Measurements from ENCODE around the gene PHLDA1. TPM values are rescaled to one million over a fixed set of nuclear protein-coding genes. Genes with fewer than 3 reads are reported as not detected.

PHLDA1 gene
- total RNA-seq, 1 experiment from 2014 or later, result 159 TPM

DNA sequence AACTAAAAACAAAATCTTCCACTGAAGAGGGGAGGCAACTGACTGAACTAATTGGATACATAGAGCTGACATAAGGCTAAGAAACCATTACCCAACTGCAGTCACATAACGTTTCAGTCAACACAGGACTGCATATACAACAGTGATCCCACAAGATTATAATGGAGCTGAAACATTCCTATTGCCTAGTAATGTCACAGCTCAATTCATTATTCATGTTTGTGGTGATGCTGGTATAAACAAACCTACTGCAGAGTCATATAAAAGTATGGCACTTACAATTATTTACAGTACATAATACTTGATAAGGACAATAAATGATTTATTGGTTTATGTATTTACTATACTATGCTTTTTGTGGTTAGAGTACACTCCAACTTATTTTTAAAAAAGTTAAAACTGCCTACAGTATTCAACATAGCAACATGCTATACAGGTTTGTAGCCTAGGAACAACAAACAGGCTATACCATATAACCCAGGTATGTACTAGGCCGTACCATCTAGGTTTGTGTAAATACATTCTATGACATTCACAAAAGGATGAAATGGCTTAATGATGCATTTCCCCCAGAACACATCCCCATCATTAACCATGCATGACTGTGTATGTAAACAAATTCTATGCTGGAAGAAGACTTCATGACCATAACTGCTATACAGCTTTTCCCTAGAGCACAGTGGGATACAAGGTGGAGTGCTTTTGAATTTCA, 48.6 kb upstream of the PHLDA1 start:
- no peak overlapping the region for H3K4me3 ChIP-seq (ENCODE audit: low read depth in 2 of 2, low read length in 2 of 2)
- no peak overlapping the region for H3K27ac ChIP-seq (ENCODE audit: low read length)
- H3K36me3 ChIP-seq (ENCODE audit: control insufficient read depth, insufficient read depth, low read length), result peaks cover 12% of the 10 kb centered on the region; the same call in 1 of the 2 replicates
- intact Hi-C loops (cut with micrococcal nuclease; ENCODE audit: unreplicated experiment), result loop anchor here (5.0 to 10.0 kb wide), 3 partner anchors 75 to 375 kb away; partner anchors contain the start of gene BBS10
- DNase-seq (ENCODE audit: low read depth, low spot score) (no peak), ATAC-seq (no peak)
- in situ Hi-C loops (cut with HindIII; ENCODE audit: low pct_unique_long_range_greater_than_20kb, low sequenced_read_pairs), result no loop called here
- POLR2A ChIA-PET, result interaction anchor here (0.9 kb wide), 1 partner anchor 49 kb away, joined by 3 read pairs; the partner anchor contains the start of gene PHLDA1
- CTCF ChIA-PET, result no interaction called here
- H3K27me3 ChIP-seq (ENCODE audit: control insufficient read depth, insufficient read depth, low read length), result no peaks in the 10 kb centered on the region
- H3K9me3 ChIP-seq (ENCODE audit: control insufficient read depth, insufficient read depth, low read depth, low read length), result no peaks in the 10 kb centered on the region
- TF ChIP-seq POLR2AphosphoS5 (IDR thresholded peaks at IDR 0.05; ENCODE audit: low read depth, low read length), result peak; percentile 29; the same call in 1 of the 2 replicates
- TF ChIP-seq, protein P1, sequence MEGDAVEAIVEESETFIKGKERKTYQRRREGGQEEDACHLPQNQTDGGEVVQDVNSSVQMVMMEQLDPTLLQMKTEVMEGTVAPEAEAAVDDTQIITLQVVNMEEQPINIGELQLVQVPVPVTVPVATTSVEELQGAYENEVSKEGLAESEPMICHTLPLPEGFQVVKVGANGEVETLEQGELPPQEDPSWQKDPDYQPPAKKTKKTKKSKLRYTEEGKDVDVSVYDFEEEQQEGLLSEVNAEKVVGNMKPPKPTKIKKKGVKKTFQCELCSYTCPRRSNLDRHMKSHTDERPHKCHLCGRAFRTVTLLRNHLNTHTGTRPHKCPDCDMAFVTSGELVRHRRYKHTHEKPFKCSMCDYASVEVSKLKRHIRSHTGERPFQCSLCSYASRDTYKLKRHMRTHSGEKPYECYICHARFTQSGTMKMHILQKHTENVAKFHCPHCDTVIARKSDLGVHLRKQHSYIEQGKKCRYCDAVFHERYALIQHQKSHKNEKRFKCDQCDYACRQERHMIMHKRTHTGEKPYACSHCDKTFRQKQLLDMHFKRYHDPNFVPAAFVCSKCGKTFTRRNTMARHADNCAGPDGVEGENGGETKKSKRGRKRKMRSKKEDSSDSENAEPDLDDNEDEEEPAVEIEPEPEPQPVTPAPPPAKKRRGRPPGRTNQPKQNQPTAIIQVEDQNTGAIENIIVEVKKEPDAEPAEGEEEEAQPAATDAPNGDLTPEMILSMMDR (IDR thresholded peaks at IDR 0.05), result no peak
- TF ChIP-seq, protein P2, sequence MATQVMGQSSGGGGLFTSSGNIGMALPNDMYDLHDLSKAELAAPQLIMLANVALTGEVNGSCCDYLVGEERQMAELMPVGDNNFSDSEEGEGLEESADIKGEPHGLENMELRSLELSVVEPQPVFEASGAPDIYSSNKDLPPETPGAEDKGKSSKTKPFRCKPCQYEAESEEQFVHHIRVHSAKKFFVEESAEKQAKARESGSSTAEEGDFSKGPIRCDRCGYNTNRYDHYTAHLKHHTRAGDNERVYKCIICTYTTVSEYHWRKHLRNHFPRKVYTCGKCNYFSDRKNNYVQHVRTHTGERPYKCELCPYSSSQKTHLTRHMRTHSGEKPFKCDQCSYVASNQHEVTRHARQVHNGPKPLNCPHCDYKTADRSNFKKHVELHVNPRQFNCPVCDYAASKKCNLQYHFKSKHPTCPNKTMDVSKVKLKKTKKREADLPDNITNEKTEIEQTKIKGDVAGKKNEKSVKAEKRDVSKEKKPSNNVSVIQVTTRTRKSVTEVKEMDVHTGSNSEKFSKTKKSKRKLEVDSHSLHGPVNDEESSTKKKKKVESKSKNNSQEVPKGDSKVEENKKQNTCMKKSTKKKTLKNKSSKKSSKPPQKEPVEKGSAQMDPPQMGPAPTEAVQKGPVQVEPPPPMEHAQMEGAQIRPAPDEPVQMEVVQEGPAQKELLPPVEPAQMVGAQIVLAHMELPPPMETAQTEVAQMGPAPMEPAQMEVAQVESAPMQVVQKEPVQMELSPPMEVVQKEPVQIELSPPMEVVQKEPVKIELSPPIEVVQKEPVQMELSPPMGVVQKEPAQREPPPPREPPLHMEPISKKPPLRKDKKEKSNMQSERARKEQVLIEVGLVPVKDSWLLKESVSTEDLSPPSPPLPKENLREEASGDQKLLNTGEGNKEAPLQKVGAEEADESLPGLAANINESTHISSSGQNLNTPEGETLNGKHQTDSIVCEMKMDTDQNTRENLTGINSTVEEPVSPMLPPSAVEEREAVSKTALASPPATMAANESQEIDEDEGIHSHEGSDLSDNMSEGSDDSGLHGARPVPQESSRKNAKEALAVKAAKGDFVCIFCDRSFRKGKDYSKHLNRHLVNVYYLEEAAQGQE (IDR thresholded peaks at IDR 0.05; ENCODE audit: insufficient read depth in 1 of 2, low read depth in 2 of 2, low read length in 1 of 2), result no peak
- BruUV-seq (replicated peaks), result no TSS peak
- peaks cover 22% of the 10 kb centered on the region for H3K4me1 ChIP-seq (ENCODE audit: control insufficient read depth, insufficient read depth, low read length)

DNA sequence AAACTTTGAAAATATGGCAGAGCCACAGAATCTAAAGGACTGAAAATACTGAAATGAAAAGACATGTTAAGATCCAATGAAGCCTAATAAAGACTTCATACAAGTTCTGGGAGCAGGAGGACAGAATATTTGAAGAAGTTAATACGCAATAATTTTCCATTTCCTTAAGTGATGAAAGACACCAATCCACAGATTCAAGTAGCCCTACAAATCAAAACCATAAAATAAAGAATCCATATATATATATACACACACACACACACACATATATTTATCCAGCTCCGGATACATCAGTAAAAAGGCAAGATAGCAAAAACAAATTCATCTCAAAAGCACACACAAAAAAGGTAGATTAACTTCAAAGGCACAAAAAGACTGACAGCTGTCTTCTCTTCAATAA, 47.2 kb upstream of the PHLDA1 start:
- in situ Hi-C loops (cut with HindIII; ENCODE audit: low pct_unique_long_range_greater_than_20kb, low sequenced_read_pairs), result no loop called here
- CTCF ChIA-PET, result no interaction called here

More for the DNA sequence above, 47.2 kb upstream of the PHLDA1 start:
- POLR2A ChIA-PET, result interaction anchor here (0.6 kb wide), 1 partner anchor 9 kb away, joined by 5 read pairs; no protein-coding TSS in a partner anchor
- Histone ChIP-seq H3K4me3 (ENCODE audit: low read depth in 2 of 2, low read length in 2 of 2) (no peak overlapping the region), H3K4me1 (ENCODE audit: control insufficient read depth, insufficient read depth, low read length) (peaks cover 21% of the 10 kb centered on the region), H3K9me3 (ENCODE audit: control insufficient read depth, insufficient read depth, low read depth, low read length) (no peaks in the 10 kb centered on the region), H3K27ac (ENCODE audit: low read length) (no peak overlapping the region), H3K36me3 (ENCODE audit: control insufficient read depth, insufficient read depth, low read length) (peaks cover 17% of the 10 kb centered on the region; the same call in 1 of the 2 replicates), H3K27me3 (ENCODE audit: control insufficient read depth, insufficient read depth, low read length) (no peaks in the 10 kb centered on the region)
- intact Hi-C loops (cut with micrococcal nuclease; ENCODE audit: unreplicated experiment), result no loop called here
- no peak for ATAC-seq
- TF ChIP-seq, protein P2 (IDR thresholded peaks at IDR 0.05; ENCODE audit: insufficient read depth in 1 of 2, low read depth in 2 of 2, low read length in 1 of 2), result no peak
- no peak for TF ChIP-seq TCF7L2 (IDR thresholded peaks at IDR 0.05; ENCODE audit: low read depth, low read length)
- TF ChIP-seq, protein P1 (IDR thresholded peaks at IDR 0.05), result no peak
- no peak; the same call in 1 of the 2 replicates for TF ChIP-seq POLR2AphosphoS5 (IDR thresholded peaks at IDR 0.05; ENCODE audit: low read depth, low read length)
- no peak for TF ChIP-seq SIN3A (IDR thresholded peaks at IDR 0.05; ENCODE audit: borderline replicate concordance, insufficient read depth, low read depth, low read length)
- no peak for DNase-seq (ENCODE audit: low read depth, low spot score)
- BruUV-seq (replicated peaks), result no TSS peak

Data from Panc1 (cell line).